22Rv1 (cell line): Measurements from ENCODE around the gene GATAD1.
"Not testable (repeated sequence)": the region's sequence is repeated elsewhere in the genome, so short reads cannot be mapped to it uniquely, and the experiment has no call there.

Experiments
- H3K27ac ChIP-seq: fragments of 450-650 bp; 2 replicates; pipeline ENCODE4 v1.5.1; 2017
- CTCF ChIP-seq: fragments of 450-650 bp; IDR thresholded peaks from 2 replicates; pipeline ENCODE4 v1.5.1; 2017; ENCODE audit warnings: mild to moderate bottlenecking
- ZFX ChIP-seq: fragments of 450-650 bp; IDR thresholded peaks from 2 replicates; pipeline ENCODE4 v1.6.1; 2017; ENCODE audit warnings: antibody characterized with exemption, borderline replicate concordance

Gene GATAD1

DNA sequence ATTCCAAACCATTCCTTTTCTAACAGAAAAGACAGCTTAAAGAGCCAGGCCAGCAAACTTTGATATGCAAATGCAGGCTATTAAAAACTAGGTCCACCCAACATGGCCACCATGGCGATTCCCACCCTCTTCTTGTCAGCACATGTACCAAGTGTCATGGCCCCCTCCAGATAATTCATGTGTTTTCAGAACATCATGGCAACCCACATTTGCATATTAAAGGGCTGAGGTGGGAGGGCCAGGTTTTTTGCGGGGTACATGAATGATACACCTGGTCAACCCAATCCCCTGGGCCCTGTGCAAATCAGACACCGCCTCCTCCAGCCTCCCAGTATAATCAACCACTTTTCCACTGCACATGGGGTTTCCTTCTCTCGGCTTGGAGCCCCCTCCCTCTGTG lies 31.4 kb downstream of the GATAD1 start:
- TF ChIP-seq CTCF, result no peak
- TF ChIP-seq ZFX, result no peak
- no peak overlapping the region for H3K27ac ChIP-seq

GRCh38 chr7:92479146-92479545 lies 31.9 kb downstream of the GATAD1 start:
- H3K27ac ChIP-seq, result not testable (repeated sequence)

GRCh38 chr7:92483624-92484023 lies 36.3 kb downstream of the GATAD1 start:
- H3K27ac ChIP-seq, result not testable (repeated sequence)

GRCh38 chr7:92484226-92484625 lies 36.9 kb downstream of the GATAD1 start:
- not testable (repeated sequence) for H3K27ac ChIP-seq

- TF ChIP-seq CTCF (no peak), ZFX (no peak)
- H3K27ac ChIP-seq, result no peak overlapping the region
These were observed 38.1 kb downstream of the GATAD1 start for GRCh38 chr7:92485267-92485892.

GRCh38 chr7:92485974-92486373 lies 38.7 kb downstream of the GATAD1 start:
- H3K27ac ChIP-seq, result no peak overlapping the region
- TF ChIP-seq ZFX, result no peak
- TF ChIP-seq CTCF, result no peak

DNA sequence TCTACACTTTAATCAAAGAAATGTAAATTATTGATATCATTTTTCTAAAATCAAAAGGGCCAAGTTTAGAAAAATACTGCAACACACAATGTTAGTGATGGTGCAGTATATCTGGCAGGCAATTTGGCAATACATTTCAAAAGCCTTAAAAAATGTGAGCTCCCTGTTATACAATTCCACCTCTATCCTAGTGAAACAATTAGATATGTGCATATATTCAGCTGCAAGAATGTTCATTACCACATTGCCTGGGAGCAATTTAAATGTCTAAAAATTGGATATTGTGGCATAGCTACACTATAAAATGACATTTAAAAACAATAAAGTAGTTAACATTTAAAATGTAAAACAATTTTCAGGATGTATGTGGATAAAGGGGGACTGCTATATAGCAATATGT lies 40.5 kb downstream of the GATAD1 start:
- no peak overlapping the region for H3K27ac ChIP-seq
- TF ChIP-seq CTCF (no peak), ZFX (no peak)

DNA sequence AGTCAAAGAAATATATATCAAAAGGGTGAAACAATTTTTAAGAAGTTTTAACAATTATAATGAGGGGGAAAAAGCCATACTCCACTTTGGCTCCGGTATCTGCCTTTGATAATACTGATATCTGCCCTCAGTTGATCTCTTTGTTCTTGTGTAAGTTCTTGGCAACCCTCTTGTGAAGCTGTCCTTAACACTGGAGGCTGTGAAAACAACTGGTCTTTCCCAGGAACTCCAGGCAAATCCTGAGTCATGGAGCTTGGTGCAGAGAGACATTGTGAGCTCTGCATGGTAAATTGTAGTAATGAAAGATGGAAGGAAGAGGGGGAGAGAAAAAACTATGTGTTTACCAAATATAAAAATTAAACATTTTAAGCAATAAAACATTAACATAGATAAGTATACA lies 42.4 kb downstream of the GATAD1 start:
- no peak overlapping the region for H3K27ac ChIP-seq
- TF ChIP-seq CTCF (no peak), ZFX (no peak)

DNA sequence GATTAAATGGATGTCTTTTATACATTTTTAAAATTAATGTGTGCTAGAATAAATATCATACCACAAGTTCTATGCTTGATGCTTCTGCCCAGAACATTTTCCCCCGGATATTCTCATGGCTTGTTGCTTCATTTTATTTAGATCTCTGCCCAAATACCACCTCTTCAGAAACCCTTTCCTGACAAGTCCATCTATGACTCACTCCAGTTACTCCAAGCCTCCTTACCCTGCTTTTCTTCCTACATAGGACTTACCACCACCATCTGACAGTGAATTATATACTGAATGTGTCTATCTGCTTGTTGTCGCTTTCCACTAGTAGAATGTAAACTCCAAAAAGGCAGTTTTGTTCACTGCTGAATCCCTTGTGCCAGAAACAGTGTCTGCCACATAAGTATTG lies 49.6 kb downstream of the GATAD1 start:
- TF ChIP-seq CTCF (no peak), ZFX (no peak)
- H3K27ac ChIP-seq, result no peak overlapping the region
